ENCODE measurements around the gene FFAR2. TPM values are rescaled to one million over a fixed set of nuclear protein-coding genes. Genes with fewer than 3 reads are reported as not detected.
A peak's percentile ranks its signal among the peaks of the same experiment; 100 is the strongest.

Gene FFAR2
- total RNA-seq, 1 donor from 2014 or later: 2.6 TPM

DNA sequence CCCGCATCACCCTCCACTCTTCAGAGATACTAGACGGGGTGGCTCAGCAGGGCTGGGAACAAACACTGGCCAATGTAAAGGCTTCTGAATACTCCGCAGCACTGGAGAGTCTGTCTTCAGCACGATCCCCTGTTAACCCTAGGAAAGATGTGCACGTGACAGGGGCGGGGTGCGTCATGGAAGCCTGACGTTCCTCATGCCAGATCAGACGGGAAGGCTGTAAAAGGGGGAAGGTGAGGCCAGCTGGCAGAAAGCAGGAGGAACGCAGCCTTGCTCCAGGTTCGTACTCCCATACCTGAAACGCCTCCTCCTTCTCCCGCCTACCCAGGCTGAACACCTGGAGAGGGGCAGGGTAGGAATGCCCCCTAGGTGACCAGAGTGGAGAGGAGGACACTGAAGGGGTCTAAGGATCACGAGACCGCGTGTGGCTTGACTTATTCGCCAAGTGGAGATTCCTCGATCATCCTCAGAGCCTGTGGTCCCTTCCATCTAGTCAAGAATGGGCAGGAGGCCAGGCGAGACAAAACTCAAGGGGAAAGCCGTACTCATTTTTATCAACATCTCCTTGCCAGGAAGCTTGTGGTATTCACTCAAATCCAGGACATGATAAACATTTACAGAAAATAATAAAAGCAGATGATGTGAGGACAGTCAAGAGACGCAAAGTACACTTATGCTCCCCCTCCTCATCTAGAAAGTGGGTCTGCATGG, 18.2 kb upstream of the FFAR2 start:
- no peaks in the 10 kb centered on the region for H3K9me3 ChIP-seq
- no peaks in the 10 kb centered on the region for H3K36me3 ChIP-seq
- no peaks in the 10 kb centered on the region for H3K27me3 ChIP-seq
- intact Hi-C loops (cut with DNase I): no loop called here
- ATAC-seq (no peak), DNase-seq (no peak)
- no peak for TF ChIP-seq CTCF (IDR thresholded peaks at IDR 0.05)
- peaks cover 12% of the 10 kb centered on the region for H3K4me1 ChIP-seq
- no peak overlapping the region for H3K4me3 ChIP-seq
- H3K27ac ChIP-seq: no peak overlapping the region

DNA sequence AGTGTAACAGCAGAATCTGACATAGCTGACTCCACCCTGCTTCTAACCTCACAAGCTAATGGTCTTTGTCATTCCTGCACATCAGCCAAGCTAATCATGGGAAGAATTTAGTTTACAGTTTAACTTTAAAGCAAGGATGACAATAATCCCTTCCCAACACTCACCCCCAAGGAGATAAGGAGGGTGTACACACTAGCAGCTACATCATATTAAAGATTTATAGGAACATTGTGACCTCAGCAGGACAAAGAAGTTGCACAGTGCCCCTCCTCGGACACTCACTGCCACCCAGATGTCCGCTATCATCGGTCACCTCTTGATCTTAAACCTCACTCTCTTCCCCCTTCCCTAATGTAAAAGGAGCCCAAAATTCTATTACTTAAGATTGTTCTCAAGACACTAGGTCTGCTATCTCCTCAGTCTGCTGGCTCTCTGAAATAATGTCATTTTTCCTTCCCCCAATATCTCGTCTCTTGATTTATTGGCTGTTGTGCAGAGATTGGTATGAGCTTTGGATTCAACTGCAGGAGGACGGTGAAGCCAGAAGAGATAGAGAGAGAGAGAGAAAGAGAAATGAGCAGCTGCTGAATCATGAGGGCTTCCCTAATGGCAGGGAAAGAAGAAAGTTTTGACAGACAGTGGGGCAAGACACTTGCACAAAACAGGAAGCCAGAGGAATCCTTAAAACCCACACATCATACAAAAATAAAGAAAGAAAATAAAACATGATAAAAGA, 17.5 kb upstream of the FFAR2 start:
- no peak overlapping the region for H3K4me3 ChIP-seq
- H3K36me3 ChIP-seq: no peaks in the 10 kb centered on the region
- ATAC-seq (peak; percentile 50), DNase-seq (no peak)
- TF ChIP-seq CTCF (IDR thresholded peaks at IDR 0.05): no peak
- H3K9me3 ChIP-seq: no peaks in the 10 kb centered on the region
- no peak overlapping the region for H3K27ac ChIP-seq
- intact Hi-C loops (cut with DNase I): no loop called here
- H3K4me1 ChIP-seq: peaks cover 18% of the 10 kb centered on the region
- no peaks in the 10 kb centered on the region for H3K27me3 ChIP-seq

GRCh38 chr19:35431145-35431807, 16.8 kb upstream of the FFAR2 start:
- intact Hi-C loops (cut with DNase I): no loop called here
- H3K9me3 ChIP-seq: no peaks in the 10 kb centered on the region
- H3K27me3 ChIP-seq: no peaks in the 10 kb centered on the region
- no peak overlapping the region for H3K4me3 ChIP-seq
- DNase-seq: no peak
- peak; percentile 54 for ATAC-seq
- peaks cover 25% of the 10 kb centered on the region for H3K4me1 ChIP-seq
- no peaks in the 10 kb centered on the region for H3K36me3 ChIP-seq
- no peak overlapping the region for H3K27ac ChIP-seq
- no peak for TF ChIP-seq CTCF (IDR thresholded peaks at IDR 0.05)

GRCh38 chr19:35432911-35433310, 15.1 kb upstream of the FFAR2 start:
- H3K4me3 ChIP-seq: no peak overlapping the region
- H3K27ac ChIP-seq: no peak overlapping the region
- intact Hi-C loops (cut with DNase I): no loop called here
- TF ChIP-seq CTCF (IDR thresholded peaks at IDR 0.05): no peak
- no peaks in the 10 kb centered on the region for H3K9me3 ChIP-seq
- H3K4me1 ChIP-seq: peaks cover 41% of the 10 kb centered on the region
- H3K27me3 ChIP-seq: no peaks in the 10 kb centered on the region
- DNase-seq (no peak), ATAC-seq (no peak)
- H3K36me3 ChIP-seq: no peaks in the 10 kb centered on the region

DNA sequence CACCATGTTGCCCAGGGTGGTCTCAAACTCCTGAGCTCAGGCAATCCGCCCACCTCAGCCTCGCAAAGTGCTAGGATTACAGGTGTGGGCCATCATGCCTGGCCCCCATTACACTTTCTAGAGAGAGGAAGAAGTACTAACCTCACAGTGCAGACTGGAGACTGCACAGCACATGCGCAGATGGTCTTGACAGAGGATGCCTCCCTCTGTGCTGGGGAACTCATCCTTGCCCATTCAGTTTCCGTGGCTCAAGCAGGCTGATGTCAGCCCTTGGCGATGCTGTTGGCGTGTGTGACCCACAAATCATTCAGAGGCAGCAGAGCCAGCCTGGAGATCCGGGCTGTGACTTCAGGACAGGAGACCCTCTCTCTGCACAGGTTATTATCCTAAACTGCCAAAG, 14.6 kb upstream of the FFAR2 start:
- Histone ChIP-seq H3K4me1 (peaks cover 43% of the 10 kb centered on the region), H3K27ac (no peak overlapping the region)

More for the DNA sequence above, 14.6 kb upstream of the FFAR2 start:
- DNase-seq: no peak
- no peaks in the 10 kb centered on the region for H3K36me3 ChIP-seq
- ATAC-seq: no peak
- intact Hi-C loops (cut with DNase I): no loop called here
- no peak for TF ChIP-seq CTCF (IDR thresholded peaks at IDR 0.05)
- H3K9me3 ChIP-seq: no peaks in the 10 kb centered on the region
- H3K4me3 ChIP-seq: no peak overlapping the region
- no peaks in the 10 kb centered on the region for H3K27me3 ChIP-seq
